HG02981 (cell line): ENCODE measurements around the gene RIN3.
A peak's percentile ranks its signal among the peaks of the same experiment; 100 is the strongest.
"Not testable (repeated sequence)": the region's sequence is repeated elsewhere in the genome, so short reads cannot be mapped to it uniquely, and the experiment has no call there.

Experiments used
- ATAC-seq: cut with Tn5 transposase; IDR thresholded peaks from one replicate; pipeline ENCODE4 v1.9.1; 2021; ENCODE audit warnings: mild to moderate bottlenecking, moderate library complexity; ENCODE audit not compliant: unreplicated experiment

The RIN3 gene

GRCh38 chr14:92706386-92706785 is 192.8 kb downstream of the RIN3 start:
- ATAC-seq, result no peak

GRCh38 chr14:92709340-92710000 is 195.9 kb downstream of the RIN3 start:
- ATAC-seq, result no peak

- no peak for ATAC-seq
Observed at GRCh38 chr14:92710001-92710341, 196.4 kb downstream of the RIN3 start.

GRCh38 chr14:92711976-92712653 is 198.5 kb downstream of the RIN3 start:
- no peak for ATAC-seq

- no peak for ATAC-seq
Observed at GRCh38 chr14:92712654-92713051, 199.1 kb downstream of the RIN3 start.

GRCh38 chr14:92714739-92715307 is 201.2 kb downstream of the RIN3 start:
- not testable (repeated sequence) for ATAC-seq

- ATAC-seq, result no peak
Observed at GRCh38 chr14:92716131-92716530, 202.6 kb downstream of the RIN3 start.

GRCh38 chr14:92717571-92718042 is 204.0 kb downstream of the RIN3 start:
- ATAC-seq, result no peak

GRCh38 chr14:92718664-92719063 is 205.1 kb downstream of the RIN3 start:
- ATAC-seq, result no peak

- no peak for ATAC-seq
Observed at GRCh38 chr14:92719421-92719820, 205.8 kb downstream of the RIN3 start.

GRCh38 chr14:92719890-92720323 is 206.3 kb downstream of the RIN3 start:
- no peak for ATAC-seq

GRCh38 chr14:92724516-92725340 is 211.1 kb downstream of the RIN3 start:
- no peak for ATAC-seq

- no peak for ATAC-seq
Observed at GRCh38 chr14:92726135-92726932, 212.8 kb downstream of the RIN3 start.

- no peak for ATAC-seq
Observed at GRCh38 chr14:92726933-92727262, 213.3 kb downstream of the RIN3 start.

- peak; percentile 57 for ATAC-seq
Observed at GRCh38 chr14:92728759-92729364, 215.3 kb downstream of the RIN3 start.

- ATAC-seq, result peak; percentile 82
Observed at GRCh38 chr14:92729634-92730358, 216.2 kb downstream of the RIN3 start.

- ATAC-seq, result no peak
Observed at GRCh38 chr14:92731622-92732115, 218.1 kb downstream of the RIN3 start.

- no peak for ATAC-seq
Observed at GRCh38 chr14:92733007-92733406, 219.4 kb downstream of the RIN3 start.

GRCh38 chr14:92734618-92735017 is 221.0 kb downstream of the RIN3 start:
- ATAC-seq, result no peak
